Cardiac muscle cell (in vitro differentiated cells and primary cell): ENCODE measurements around the gene THOC3. TPM values are rescaled to one million over a fixed set of nuclear protein-coding genes. Genes with fewer than 3 reads are reported as not detected.
"Not testable (repeated sequence)": the region's sequence is repeated elsewhere in the genome, so short reads cannot be mapped to it uniquely, and the experiment has no call there.

Experiments used
- DNase-seq, 2 donors: peaks; one replicate each; pipeline versions ENCODE4 v3.0.0 to v3.0.0-alpha.2; 2010 to 2017; ENCODE audit warnings: low read depth in 1 of 2, low spot score in 1 of 2
- H3K27ac ChIP-seq: fragments of 200-600 bp; sonication (generic); 2 replicates; pipeline ENCODE4 v1.5.1; 2016
- H3K27me3 ChIP-seq: fragments of 200-600 bp; sonication (generic); 2 replicates; pipeline ENCODE4 v1.6.0; 2016; ENCODE audit warnings: control low read depth
- H3K36me3 ChIP-seq: fragments of 200-600 bp; sonication (generic); 2 replicates; pipeline ENCODE4 v1.5.1; 2016; ENCODE audit warnings: control low read depth
- H3K4me1 ChIP-seq: fragments of 200-600 bp; sonication (generic); 2 replicates; pipeline ENCODE4 v1.8.1; 2017; ENCODE audit warnings: low read depth, mild to moderate bottlenecking, mixed run types
- H3K4me3 ChIP-seq: fragments of 200-600 bp; sonication (generic); 2 replicates; pipeline ENCODE4 v1.5.1; 2016; ENCODE audit warnings: mild to moderate bottlenecking
- H3K9me3 ChIP-seq: fragments of 200-600 bp; sonication (generic); 2 replicates; pipeline ENCODE4 v1.5.1; 2017; ENCODE audit warnings: low read depth, mild to moderate bottlenecking, control low read depth
- CTCF ChIP-seq: IDR thresholded peaks from 2 replicates; pipeline ENCODE4 v1.5.1; 2012; ENCODE audit warnings: low read depth, mild to moderate bottlenecking, low read length
- polyA plus RNA-seq: library from polyadenylated mRNA; unstranded; fragments of >200 nt; fragmentation: Nextera tagmentation; extraction: Ambion mirVana; gene quantifications from 2 replicates; pipeline ENCODE4 v1.2.1, GENCODE V29; 2016
- total RNA-seq: library from RNA; depleted of rRNA; stranded (reverse); fragments of >200 nt; gene quantifications from 2 replicates; pipeline ENCODE4 v1.2.3, GENCODE V29; 2016

The THOC3 gene
- total and polyA plus RNA-seq, 2 experiments from 2014 or later, result 60.1 to 76.8 TPM

- no peak overlapping the region for H3K4me3 ChIP-seq
- DNase-seq, result peak in 1 of 2 donors; percentile 78
- H3K36me3 ChIP-seq, result no peaks in the 10 kb centered on the region
- no peaks in the 10 kb centered on the region for H3K9me3 ChIP-seq
- H3K27ac ChIP-seq, result no peak overlapping the region
- H3K27me3 ChIP-seq, result no peaks in the 10 kb centered on the region
- H3K4me1 ChIP-seq, result no peaks in the 10 kb centered on the region
- no peak for TF ChIP-seq CTCF
These were observed 45.8 kb downstream of the THOC3 start for GRCh38 chr5:175922192-175922885.

- no peaks in the 10 kb centered on the region for H3K27me3 ChIP-seq
- no peaks in the 10 kb centered on the region for H3K9me3 ChIP-seq
- no peak overlapping the region for H3K27ac ChIP-seq
- H3K4me1 ChIP-seq, result no peaks in the 10 kb centered on the region
- no peak for TF ChIP-seq CTCF
- DNase-seq, result no peak
- no peaks in the 10 kb centered on the region for H3K36me3 ChIP-seq
- H3K4me3 ChIP-seq, result no peak overlapping the region
These were observed 46.9 kb downstream of the THOC3 start for GRCh38 chr5:175921061-175921730.

GRCh38 chr5:175920231-175920811 lies 47.8 kb downstream of the THOC3 start:
- no peak for TF ChIP-seq CTCF
- Histone ChIP-seq H3K9me3 (no peaks in the 10 kb centered on the region), H3K27ac (no peak overlapping the region), H3K36me3 (no peaks in the 10 kb centered on the region), H3K4me3 (no peak overlapping the region), H3K4me1 (no peaks in the 10 kb centered on the region), H3K27me3 (no peaks in the 10 kb centered on the region)
- DNase-seq, result no peak

GRCh38 chr5:175915066-175916037 lies 52.8 kb downstream of the THOC3 start:
- not testable (repeated sequence) for H3K4me1 ChIP-seq, H3K9me3 ChIP-seq, DNase-seq, H3K27ac ChIP-seq, H3K4me3 ChIP-seq, H3K27me3 ChIP-seq, H3K36me3 ChIP-seq

GRCh38 chr5:175913835-175914672 lies 54.1 kb downstream of the THOC3 start:
- H3K4me1 ChIP-seq, H3K9me3 ChIP-seq, H3K27me3 ChIP-seq, DNase-seq, H3K27ac ChIP-seq, H3K4me3 ChIP-seq, H3K36me3 ChIP-seq: not testable (repeated sequence)

GRCh38 chr5:175910072-175910471 lies 58.0 kb downstream of the THOC3 start:
- H3K4me3 ChIP-seq, H3K9me3 ChIP-seq, H3K27ac ChIP-seq, H3K4me1 ChIP-seq, H3K36me3 ChIP-seq, H3K27me3 ChIP-seq: not testable (repeated sequence)
- DNase-seq, result peak in 1 of 2 donors; percentile 21

Other genes with a start within 250 kb of the THOC3 start
- gene CPLX2, start 96.7 kb downstream of the THOC3 start, total RNA-seq, result 0.04 TPM in 1 of 2 replicates, not detected in the other
- gene CPLX2, start 96.7 kb downstream of the THOC3 start, polyA plus RNA-seq, result 0.38 and 0.56 TPM in 2 replicates